Measurements from ENCODE around the gene NUP37.
"Not testable (repeated sequence)": the region's sequence is repeated elsewhere in the genome, so short reads cannot be mapped to it uniquely, and the experiment has no call there.

The NUP37 gene

DNA sequence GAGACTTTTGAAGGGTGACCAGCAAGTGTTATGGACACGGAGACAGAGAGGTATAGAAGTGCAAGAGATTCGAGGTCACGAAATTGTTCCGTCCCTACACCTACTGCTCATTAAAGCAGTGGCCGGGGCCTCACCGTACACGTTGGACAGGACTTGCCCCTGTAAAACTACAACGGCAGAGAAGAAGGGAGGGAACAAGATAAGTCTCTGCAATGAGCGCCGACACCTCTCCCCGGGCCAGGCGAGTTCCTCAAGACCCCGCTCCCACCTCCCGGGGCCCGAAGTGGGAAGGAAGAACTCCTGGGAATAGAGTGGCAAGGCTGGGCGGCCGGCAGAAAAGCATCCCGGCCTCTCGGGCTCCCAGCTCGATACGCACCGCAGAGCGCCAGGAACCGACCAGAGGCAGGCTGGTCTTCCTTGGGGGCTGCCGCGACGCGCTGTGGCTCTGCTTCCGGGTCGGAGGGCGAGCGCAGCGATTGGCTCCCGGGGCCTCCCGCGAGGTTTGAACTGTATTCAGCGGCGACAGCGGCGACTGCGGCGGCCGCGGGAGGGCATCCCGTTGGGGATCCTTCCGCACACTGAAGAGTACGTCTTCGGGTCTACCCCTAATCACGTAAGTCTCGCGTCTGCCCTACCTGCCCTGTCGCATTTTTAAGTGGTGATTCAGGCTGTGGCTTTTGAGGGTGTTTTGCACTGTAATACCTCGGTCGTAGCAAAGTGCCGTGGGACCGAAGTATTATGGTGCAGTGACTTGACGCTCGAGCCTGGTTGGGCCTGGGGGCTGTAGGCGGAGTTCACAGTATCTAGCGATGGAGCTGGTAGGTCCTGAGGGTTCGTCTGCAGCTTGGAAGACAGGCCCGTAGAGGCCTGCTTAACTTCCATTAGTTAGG lies at the start of gene NUP37, which contains the start of gene PARPBP:
TSS of gene NUP37 (minus strand) at position 441 of the 890 bp plus-strand sequence. CDS start 1,596 bp downstream, outside the sequence.
TSS of gene PARPBP (plus strand) at position 510 of the 890 bp plus-strand sequence. CDS start 3,706 bp downstream, outside the sequence.
- peak; percentile 71 to 75 for DNase-seq (ENCODE audit: low read depth in 2 of 2)

DNA sequence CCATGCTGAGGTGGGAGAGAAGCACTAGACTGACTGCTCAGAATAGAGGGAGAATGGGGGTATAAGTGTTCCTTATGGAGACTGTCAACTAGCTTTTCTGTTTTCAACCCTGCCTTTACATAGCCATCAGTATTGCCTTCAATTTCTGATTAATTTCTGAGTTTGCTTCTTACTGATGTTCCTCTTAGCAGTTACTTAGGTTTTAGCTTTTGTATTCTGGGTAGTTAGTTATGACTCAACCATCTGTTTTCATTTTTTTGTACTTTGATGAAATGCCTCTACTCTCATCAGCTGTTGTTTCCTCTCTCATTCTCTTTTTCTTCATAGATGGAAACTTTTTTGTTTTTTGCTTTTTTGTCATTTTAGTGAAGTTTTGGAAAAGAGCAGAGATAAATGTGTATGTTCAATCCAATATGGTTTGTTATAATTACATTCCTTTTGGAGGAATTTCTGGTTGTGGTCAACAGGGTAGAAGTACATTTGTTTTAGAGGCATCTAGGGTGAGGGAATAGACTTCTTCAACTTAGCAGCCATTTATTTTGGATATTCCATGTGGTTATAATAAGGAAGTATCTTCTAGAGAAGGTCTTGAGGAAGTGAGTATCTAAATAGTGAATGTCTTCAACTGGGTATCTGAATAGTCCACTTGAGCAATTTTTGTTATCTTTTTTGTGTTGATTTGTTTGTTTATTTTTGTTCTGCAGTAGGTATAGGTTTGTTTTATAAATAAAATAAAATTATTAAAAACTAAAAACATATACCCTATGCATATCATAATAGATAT lies 48.1 kb upstream of the NUP37 start:
- DNase-seq (ENCODE audit: low read depth in 2 of 2), result no peak

DNA sequence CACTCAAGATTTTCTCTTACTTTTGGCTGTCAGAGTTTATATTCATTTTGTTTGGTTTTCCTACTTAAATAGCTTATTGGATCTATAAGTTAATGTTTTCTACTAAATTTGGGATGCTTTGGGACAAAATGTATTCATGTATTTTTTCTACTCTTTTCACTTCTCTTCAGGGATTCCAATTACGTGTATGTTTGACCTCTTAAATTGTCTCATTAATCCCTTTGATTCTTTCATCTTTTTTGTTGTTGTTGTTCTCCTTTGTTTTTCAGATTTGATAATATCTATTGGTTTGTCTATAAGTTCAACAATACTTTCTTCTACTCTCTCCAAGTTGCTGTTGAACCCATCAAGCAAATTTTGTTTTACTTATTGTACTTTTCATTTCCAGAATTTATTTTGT lies 43.5 kb upstream of the NUP37 start:
- no peak for DNase-seq (ENCODE audit: low read depth in 2 of 2)

GRCh38 chr12:102155206-102155605 lies 35.3 kb upstream of the NUP37 start:
- not testable (repeated sequence) for DNase-seq (ENCODE audit: low read depth in 2 of 2)

GRCh38 chr12:102147062-102147587 lies 27.2 kb upstream of the NUP37 start:
- DNase-seq (ENCODE audit: low read depth in 2 of 2), result not testable (repeated sequence)

- DNase-seq (ENCODE audit: low read depth in 2 of 2), result no peak
Measured at GRCh38 chr12:102144221-102144620, 24.3 kb upstream of the NUP37 start.

GRCh38 chr12:102142866-102143373 lies 23.0 kb upstream of the NUP37 start:
- not testable (repeated sequence) for DNase-seq (ENCODE audit: low read depth in 2 of 2)

DNA sequence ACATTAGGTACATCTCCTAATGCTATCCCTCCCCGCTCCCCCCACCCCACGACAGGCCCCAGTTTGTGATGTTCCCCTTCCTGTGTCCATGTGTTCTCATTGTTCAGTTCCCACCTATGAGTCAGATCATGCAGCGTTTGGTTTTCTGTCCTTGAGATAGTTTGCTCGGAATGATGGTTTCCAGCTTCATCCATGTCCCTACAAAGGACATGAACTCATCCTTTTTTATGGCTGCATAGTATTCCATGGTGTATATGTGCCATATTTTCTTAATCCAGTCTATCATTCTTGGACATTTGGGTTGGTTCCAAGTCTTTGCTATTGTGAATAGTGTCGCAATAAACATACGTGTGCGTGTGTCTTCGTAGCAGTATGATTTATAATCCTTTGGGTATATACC lies 17.7 kb upstream of the NUP37 start:
- not testable (repeated sequence) for DNase-seq (ENCODE audit: low read depth in 2 of 2)

- not testable (repeated sequence) for DNase-seq (ENCODE audit: low read depth in 2 of 2)
Measured at GRCh38 chr12:102131442-102131841, 11.5 kb upstream of the NUP37 start.

- not testable (repeated sequence) for DNase-seq (ENCODE audit: low read depth in 2 of 2)
Measured at GRCh38 chr12:102130720-102131119, 10.8 kb upstream of the NUP37 start.

- not testable (repeated sequence) for DNase-seq (ENCODE audit: low read depth in 2 of 2)
Measured at GRCh38 chr12:102121328-102121727, 1.4 kb upstream of the NUP37 start.

- no peak for DNase-seq (ENCODE audit: low read depth in 2 of 2)
Measured at GRCh38 chr12:102120886-102121285, 972 bp upstream of the NUP37 start.

GRCh38 chr12:102120564-102120873 lies 605 bp upstream of the NUP37 start:
- DNase-seq (ENCODE audit: low read depth in 2 of 2), result no peak

DNA sequence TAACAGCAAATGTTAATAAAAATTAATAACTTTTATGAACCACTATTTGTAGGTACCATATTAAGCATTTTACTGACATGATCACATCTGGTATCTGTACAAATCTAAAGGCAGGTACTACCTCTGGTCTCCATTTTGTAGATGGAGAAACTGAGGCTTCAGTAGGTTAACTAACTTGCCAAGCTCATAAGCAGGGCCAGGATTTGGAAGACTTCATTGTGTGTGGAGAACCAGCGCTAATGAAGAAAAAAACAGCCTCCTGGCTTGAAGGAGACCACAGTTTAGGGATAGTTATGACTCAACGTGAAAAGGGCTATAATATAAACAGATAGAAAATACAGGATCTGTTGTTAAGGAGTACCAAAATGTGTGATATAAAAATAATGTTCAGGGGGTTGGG lies 1.0 kb downstream of the NUP37 start:
- DNase-seq (ENCODE audit: low read depth in 2 of 2), result no peak

- DNase-seq (ENCODE audit: low read depth in 2 of 2), result no peak
Measured at GRCh38 chr12:102116392-102116791, 3.5 kb downstream of the NUP37 start.

DNA sequence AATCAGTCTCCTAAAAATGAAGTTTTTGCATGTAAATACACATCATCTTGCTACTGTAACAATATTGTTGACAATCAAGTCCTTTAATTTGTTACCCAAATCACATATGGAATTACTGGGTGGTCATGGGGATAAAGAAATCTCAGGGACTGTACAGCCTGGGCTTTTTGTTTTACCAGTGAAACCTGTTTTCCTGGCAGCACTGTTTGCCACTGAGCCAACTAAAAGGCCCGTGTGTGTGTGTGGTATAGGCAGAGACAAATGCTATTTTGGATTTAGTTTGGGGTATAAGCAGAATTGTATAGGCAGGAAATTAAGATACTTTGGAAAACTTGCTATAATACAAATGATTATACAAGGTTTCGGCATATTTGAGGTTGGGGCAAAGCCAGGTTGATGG lies 5.7 kb downstream of the NUP37 start:
- no peak for DNase-seq (ENCODE audit: low read depth in 2 of 2)

GRCh38 chr12:102110782-102111181 lies 9.1 kb downstream of the NUP37 start:
- DNase-seq (ENCODE audit: low read depth in 2 of 2), result no peak

- DNase-seq (ENCODE audit: low read depth in 2 of 2), result no peak
Measured at GRCh38 chr12:102107970-102108369, 11.9 kb downstream of the NUP37 start.

DNA sequence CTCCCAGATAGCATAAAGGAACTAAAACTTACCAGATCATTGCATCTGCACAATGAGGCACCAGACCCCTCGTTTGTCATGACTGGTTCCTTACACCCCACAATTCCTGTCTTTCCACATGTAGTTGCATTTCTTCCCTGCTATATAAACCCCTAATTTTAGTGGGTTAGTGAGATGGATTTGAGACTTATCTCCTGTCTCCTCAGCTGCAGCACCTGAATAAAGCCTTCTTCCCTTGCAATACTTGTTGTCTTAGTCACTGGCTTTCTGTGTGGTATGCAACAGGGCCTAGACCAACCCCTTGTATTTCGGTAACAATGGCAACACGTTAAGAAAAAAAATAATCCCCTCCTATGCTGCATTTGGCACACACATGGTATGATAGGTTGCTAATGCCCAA lies 13.0 kb downstream of the NUP37 start:
- no peak for DNase-seq (ENCODE audit: low read depth in 2 of 2)

GRCh38 chr12:102096855-102097254 lies 23.1 kb downstream of the NUP37 start:
- DNase-seq (ENCODE audit: low read depth in 2 of 2), result no peak

- no peak for DNase-seq (ENCODE audit: low read depth in 2 of 2)
Measured at GRCh38 chr12:102095677-102096263, 24.1 kb downstream of the NUP37 start.

DNA sequence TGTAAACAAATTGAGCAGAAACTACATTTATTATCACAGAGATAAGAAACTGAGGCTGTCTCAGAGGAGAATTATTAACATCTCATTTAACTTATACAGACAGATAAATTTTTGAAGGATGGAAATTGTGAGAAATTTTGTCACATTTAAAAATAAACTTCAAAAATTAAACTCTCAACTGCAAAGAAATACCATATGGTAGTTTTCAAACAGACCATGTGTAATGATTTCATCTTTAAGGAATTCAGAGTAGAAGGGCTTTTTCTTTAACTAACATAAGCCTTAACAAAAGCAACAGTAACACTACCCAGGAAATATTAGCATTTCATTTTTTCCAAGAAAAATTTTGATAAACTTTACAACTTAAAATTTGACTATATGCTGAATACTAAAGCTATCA lies 26.6 kb downstream of the NUP37 start:
- no peak for DNase-seq (ENCODE audit: low read depth in 2 of 2)

Data from stimulated activated CD8-positive, alpha-beta memory T cell treated with anti-CD3 and anti-CD28 coated beads, Interleukin-15, amount 100 ng/mL, for 4 hours (primary cell).